ENCODE results near the gene GSTP1.
A peak's percentile ranks its signal among the peaks of the same experiment; 100 is the strongest.

The GSTP1 gene

GRCh38 chr11:67583247-67584204 is at the start of gene GSTP1:
Gene GSTP1, plus strand, starts transcription at chr11:67583812. Its CDS starts 32 bp downstream, at chr11:67583844.
- Histone ChIP-seq H3K27me3 (replicated peaks; ENCODE audit: control insufficient read depth, insufficient read depth, low read length) (no peaks in the 10 kb centered on the region), H3K4me3 (replicated peaks; ENCODE audit: low read depth, low read length) (peak within 1 kb of the TSS; percentile 84), H3K36me3 (ENCODE audit: control insufficient read depth, insufficient read depth, low read length) (peaks cover 10% of the 10 kb centered on the region)
- TF ChIP-seq, protein P1, sequence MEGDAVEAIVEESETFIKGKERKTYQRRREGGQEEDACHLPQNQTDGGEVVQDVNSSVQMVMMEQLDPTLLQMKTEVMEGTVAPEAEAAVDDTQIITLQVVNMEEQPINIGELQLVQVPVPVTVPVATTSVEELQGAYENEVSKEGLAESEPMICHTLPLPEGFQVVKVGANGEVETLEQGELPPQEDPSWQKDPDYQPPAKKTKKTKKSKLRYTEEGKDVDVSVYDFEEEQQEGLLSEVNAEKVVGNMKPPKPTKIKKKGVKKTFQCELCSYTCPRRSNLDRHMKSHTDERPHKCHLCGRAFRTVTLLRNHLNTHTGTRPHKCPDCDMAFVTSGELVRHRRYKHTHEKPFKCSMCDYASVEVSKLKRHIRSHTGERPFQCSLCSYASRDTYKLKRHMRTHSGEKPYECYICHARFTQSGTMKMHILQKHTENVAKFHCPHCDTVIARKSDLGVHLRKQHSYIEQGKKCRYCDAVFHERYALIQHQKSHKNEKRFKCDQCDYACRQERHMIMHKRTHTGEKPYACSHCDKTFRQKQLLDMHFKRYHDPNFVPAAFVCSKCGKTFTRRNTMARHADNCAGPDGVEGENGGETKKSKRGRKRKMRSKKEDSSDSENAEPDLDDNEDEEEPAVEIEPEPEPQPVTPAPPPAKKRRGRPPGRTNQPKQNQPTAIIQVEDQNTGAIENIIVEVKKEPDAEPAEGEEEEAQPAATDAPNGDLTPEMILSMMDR (IDR thresholded peaks at IDR 0.05; ENCODE audit: insufficient read depth, low read length, poor library complexity, severe bottlenecking): peak; percentile 35
- DNase-seq (ENCODE audit: extremely low read depth, insufficient read length): peak; percentile 91

- Histone ChIP-seq H3K4me3 (replicated peaks; ENCODE audit: low read depth, low read length) (no peak overlapping the region), H3K36me3 (ENCODE audit: control insufficient read depth, insufficient read depth, low read length) (no peaks in the 10 kb centered on the region), H3K27me3 (replicated peaks; ENCODE audit: control insufficient read depth, insufficient read depth, low read length) (no peaks in the 10 kb centered on the region; the same call in 1 of the 2 replicates)
- DNase-seq (ENCODE audit: extremely low read depth, insufficient read length): no peak
- TF ChIP-seq, protein P1 (IDR thresholded peaks at IDR 0.05; ENCODE audit: insufficient read depth, low read length, poor library complexity, severe bottlenecking): no peak
Observed at GRCh38 chr11:67534070-67534679, 49.4 kb upstream of the GSTP1 start.

GRCh38 chr11:67535561-67535960 is 48.1 kb upstream of the GSTP1 start:
- DNase-seq (ENCODE audit: extremely low read depth, insufficient read length): no peak
- no peaks in the 10 kb centered on the region for H3K27me3 ChIP-seq (replicated peaks; ENCODE audit: control insufficient read depth, insufficient read depth, low read length)
- TF ChIP-seq, protein P1 (IDR thresholded peaks at IDR 0.05; ENCODE audit: insufficient read depth, low read length, poor library complexity, severe bottlenecking): no peak
- no peaks in the 10 kb centered on the region for H3K36me3 ChIP-seq (ENCODE audit: control insufficient read depth, insufficient read depth, low read length)
- H3K4me3 ChIP-seq (replicated peaks; ENCODE audit: low read depth, low read length): no peak overlapping the region

GRCh38 chr11:67538306-67538705 is 45.3 kb upstream of the GSTP1 start:
- H3K27me3 ChIP-seq (replicated peaks; ENCODE audit: control insufficient read depth, insufficient read depth, low read length): no peaks in the 10 kb centered on the region
- no peaks in the 10 kb centered on the region for H3K36me3 ChIP-seq (ENCODE audit: control insufficient read depth, insufficient read depth, low read length)
- no peak overlapping the region for H3K4me3 ChIP-seq (replicated peaks; ENCODE audit: low read depth, low read length)
- TF ChIP-seq, protein P1 (IDR thresholded peaks at IDR 0.05; ENCODE audit: insufficient read depth, low read length, poor library complexity, severe bottlenecking): no peak
- no peak for DNase-seq (ENCODE audit: extremely low read depth, insufficient read length)

DNA sequence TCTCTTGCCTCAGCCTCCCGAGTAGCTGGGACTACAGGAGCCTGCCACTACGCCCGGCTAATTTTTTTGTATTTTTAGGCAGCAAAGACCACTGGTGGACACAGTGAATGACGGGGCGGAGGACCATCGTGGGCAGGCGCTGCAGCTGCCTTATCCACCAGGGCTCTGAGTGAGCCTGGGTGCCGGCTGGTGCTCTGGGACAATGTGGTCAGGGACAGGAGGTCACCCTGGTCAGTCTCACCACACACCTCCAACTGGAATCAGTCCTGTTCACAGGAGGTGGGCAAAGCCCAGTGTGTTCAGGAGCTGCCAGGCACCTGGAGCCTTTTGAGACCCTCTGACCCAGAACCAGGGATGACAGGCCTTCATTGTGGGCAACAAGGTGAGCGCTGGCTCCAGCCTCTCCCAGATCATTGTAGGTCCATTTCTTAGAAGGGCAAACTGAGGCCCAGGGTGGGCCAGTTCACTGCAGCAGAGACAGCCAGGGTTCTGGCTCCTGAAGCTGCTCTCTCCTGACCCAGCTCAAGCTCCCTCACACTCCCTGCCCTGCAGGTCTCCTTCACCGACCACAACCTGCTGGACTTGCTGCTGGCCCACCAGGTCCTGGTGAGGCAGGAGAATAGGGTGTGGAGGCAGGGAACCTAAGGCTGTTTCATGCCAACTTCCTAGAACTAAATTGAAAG is 44.6 kb upstream of the GSTP1 start:
- Histone ChIP-seq H3K36me3 (ENCODE audit: control insufficient read depth, insufficient read depth, low read length) (no peaks in the 10 kb centered on the region), H3K4me3 (replicated peaks; ENCODE audit: low read depth, low read length) (no peak overlapping the region), H3K27me3 (replicated peaks; ENCODE audit: control insufficient read depth, insufficient read depth, low read length) (no peaks in the 10 kb centered on the region)
- TF ChIP-seq, protein P1 (IDR thresholded peaks at IDR 0.05; ENCODE audit: insufficient read depth, low read length, poor library complexity, severe bottlenecking): no peak
- no peak for DNase-seq (ENCODE audit: extremely low read depth, insufficient read length)

Measured in GM06990 (cell line).